Thyroid gland (tissue), 4 donors: ENCODE results near the gene CDH2. TPM values are rescaled to one million over a fixed set of nuclear protein-coding genes. Genes with fewer than 3 reads are reported as not detected.

ENCODE experiments used
- DNase-seq, 2 donors: peaks; one replicate each; pipeline ENCODE4 v3.0.0-alpha.2; 2019
- H3K27ac ChIP-seq, 3 donors: fragments of 200-600 bp; sonication (generic); 1 replicate in 2 of 3; 2 replicates in 1 of 3; pipeline ENCODE4 v1.5.1; 2016 to 2019; ENCODE audit warnings: mild to moderate bottlenecking in 1 of 3, moderate library complexity in 1 of 3
- H3K27me3 ChIP-seq: fragments of 200-600 bp; sonication (generic); one replicate; pipeline ENCODE4 v1.5.1; 2019
- H3K36me3 ChIP-seq, 2 donors: fragments of 200-600 bp; sonication (generic); one replicate each; pipeline ENCODE4 v1.5.1; 2016 to 2019
- H3K4me1 ChIP-seq, 2 donors: fragments of 200-600 bp; sonication (generic); one replicate each; pipeline ENCODE4 v1.5.1; 2017 to 2019
- H3K4me3 ChIP-seq, 3 donors: fragments of 200-600 bp; sonication (generic); replicated peaks in 1 of 3; 1 replicate in 2 of 3; 2 replicates in 1 of 3; pipeline ENCODE4 v1.5.1; 2016; ENCODE audit warnings: mild to moderate bottlenecking in 1 of 3
- H3K9me3 ChIP-seq: fragments of 200-600 bp; sonication (generic); one replicate; pipeline ENCODE4 v1.5.1; 2017
- POLR2A ChIP-seq, 2 donors: fragments of 450-650 bp; IDR thresholded peaks; one replicate each; pipeline ENCODE4 v1.6.1; 2017; ENCODE audit warnings: antibody characterized with exemption in 2 of 2, mild to moderate bottlenecking in 2 of 2, moderate library complexity in 1 of 2
- WGBS, 2 donors: methylation state at CpG; one replicate each; pipeline ENCODE4 v1.1.5; 2017; 5-methylcytosine and 5-hydroxymethylcytosine counted together
- intact Hi-C: fragments of 100-400 bp; cut with DNase I; formaldehyde crosslinking; loops from one replicate; pipeline ENCODE4 v1.15.1; 2023
- total RNA-seq, 4 donors: library from RNA; depleted of rRNA; stranded (reverse); fragments of >200 nt; gene quantifications; one replicate each; pipeline ENCODE4 v1.2.3, GENCODE V29; 2016
- TF ChIP-seq, protein P1 (sequence below), 6 experiments: fragments of 200-600 bp in 3 of 6; fragments of 450-650 bp in 3 of 6; sonication (generic) in 3 of 6; IDR thresholded peaks; one replicate each; pipeline ENCODE4 v1.5.1; 2016 to 2019; ENCODE audit warnings: antibody characterized with exemption in 6 of 6, mild to moderate bottlenecking in 2 of 6, inconsistent platforms in 1 of 6, moderate library complexity in 1 of 6

Gene CDH2
- total RNA-seq, 4 donors from 2014 or later, result 0.78 to 7.9 (median 3.3) TPM

DNA sequence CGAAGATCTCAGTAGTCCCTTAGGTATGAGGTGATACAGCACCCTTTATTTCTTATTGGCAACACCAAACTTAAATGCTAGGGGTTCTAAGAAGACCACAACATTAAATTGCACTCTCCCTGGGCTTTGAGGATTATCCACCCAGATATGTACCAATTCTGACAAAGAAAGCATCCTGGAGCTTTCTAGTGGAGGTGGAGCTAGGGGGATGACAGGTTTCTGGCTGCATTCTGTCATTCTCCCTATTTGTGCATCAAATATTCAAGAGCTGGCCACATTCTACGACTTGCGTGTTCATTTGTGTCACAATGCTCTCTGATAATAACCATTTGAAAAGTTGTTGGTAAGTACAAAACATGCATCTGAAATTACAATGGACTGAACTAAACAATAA, 111.1 kb downstream of the CDH2 start:
- no peak for TF ChIP-seq POLR2A (IDR thresholded peaks at IDR 0.05)
- TF ChIP-seq, protein P1, sequence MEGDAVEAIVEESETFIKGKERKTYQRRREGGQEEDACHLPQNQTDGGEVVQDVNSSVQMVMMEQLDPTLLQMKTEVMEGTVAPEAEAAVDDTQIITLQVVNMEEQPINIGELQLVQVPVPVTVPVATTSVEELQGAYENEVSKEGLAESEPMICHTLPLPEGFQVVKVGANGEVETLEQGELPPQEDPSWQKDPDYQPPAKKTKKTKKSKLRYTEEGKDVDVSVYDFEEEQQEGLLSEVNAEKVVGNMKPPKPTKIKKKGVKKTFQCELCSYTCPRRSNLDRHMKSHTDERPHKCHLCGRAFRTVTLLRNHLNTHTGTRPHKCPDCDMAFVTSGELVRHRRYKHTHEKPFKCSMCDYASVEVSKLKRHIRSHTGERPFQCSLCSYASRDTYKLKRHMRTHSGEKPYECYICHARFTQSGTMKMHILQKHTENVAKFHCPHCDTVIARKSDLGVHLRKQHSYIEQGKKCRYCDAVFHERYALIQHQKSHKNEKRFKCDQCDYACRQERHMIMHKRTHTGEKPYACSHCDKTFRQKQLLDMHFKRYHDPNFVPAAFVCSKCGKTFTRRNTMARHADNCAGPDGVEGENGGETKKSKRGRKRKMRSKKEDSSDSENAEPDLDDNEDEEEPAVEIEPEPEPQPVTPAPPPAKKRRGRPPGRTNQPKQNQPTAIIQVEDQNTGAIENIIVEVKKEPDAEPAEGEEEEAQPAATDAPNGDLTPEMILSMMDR (IDR thresholded peaks at IDR 0.05), result no peak
- intact Hi-C loops, result no loop called here
- 89 to 95% methylated on average over 3 of the region's 3 CpGs for WGBS, 2 donors

DNA sequence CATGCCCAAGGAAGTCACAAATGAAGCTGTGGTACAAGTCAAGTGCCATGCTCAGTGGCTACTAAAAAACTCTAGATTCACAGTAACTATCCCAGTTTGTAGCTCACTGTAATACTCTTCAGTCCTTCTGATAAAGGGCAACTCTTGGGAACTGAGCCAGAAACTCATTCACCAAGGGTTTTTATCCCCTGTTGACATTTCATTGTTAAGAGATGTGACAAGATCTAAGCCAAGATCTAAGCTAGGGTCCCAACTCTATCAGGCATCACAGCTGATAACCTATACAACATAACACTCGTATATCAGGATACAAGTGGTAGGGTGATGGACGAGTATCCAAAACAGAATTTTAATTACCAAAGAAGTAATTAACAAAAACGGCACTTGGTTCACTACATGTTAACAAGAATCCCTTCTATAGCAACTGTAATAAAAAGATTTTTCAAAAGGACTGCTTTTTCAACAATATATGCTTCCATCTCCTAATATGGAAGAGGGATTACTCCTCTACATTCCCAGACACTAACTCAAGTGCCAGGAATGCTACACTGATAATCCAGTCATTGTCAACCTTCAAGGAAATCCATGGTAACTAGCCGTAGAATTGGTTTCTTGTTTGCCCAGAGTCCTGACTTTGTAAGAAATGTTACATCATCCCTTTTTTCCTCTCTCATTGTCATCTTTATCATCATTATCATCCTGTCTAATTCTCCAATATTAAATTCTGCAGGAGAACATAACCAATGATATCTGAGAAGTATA, 111.7 kb downstream of the CDH2 start:
- WGBS, 2 donors, result 82 to 84% methylated on average over 4 of the region's 4 CpGs
- Histone ChIP-seq H3K4me3 (no peak overlapping the region), H3K4me1 (no peaks in the 10 kb centered on the region), H3K36me3 (no peaks in the 10 kb centered on the region), H3K27ac (no peak overlapping the region), H3K27me3 (no peaks in the 10 kb centered on the region), H3K9me3 (no peaks in the 10 kb centered on the region)
- intact Hi-C loops, result no loop called here
- no peak for DNase-seq
- TF ChIP-seq POLR2A (IDR thresholded peaks at IDR 0.05), result no peak
- TF ChIP-seq, protein P1 (IDR thresholded peaks at IDR 0.05), result no peak

More for the DNA sequence above, 111.1 kb downstream of the CDH2 start:
- no peaks in the 10 kb centered on the region for H3K27me3 ChIP-seq
- H3K27ac ChIP-seq, result no peak overlapping the region
- no peaks in the 10 kb centered on the region for H3K36me3 ChIP-seq
- no peak for DNase-seq
- H3K4me1 ChIP-seq, result no peaks in the 10 kb centered on the region
- no peaks in the 10 kb centered on the region for H3K9me3 ChIP-seq
- no peak overlapping the region for H3K4me3 ChIP-seq

DNA sequence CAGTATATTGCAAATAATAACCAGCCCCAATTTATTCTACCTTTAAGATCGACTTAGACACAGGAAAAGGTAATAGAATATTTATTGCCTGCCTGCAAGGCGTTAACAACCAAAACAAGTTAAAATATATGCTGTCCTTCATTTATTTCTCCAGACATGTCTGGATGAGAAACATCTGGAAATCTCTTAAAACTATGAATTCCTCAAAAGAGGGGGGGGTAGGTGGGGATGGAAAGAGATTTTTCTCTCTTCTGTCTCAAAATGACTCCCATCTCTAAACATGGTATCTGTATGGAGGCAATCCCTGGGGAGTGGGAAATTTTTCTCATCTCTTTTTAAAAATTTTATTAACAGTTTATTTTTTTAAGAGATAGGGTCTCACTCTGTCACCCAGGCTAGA, 113.0 kb downstream of the CDH2 start:
- Histone ChIP-seq H3K27me3 (no peaks in the 10 kb centered on the region), H3K9me3 (no peaks in the 10 kb centered on the region), H3K4me3 (no peak overlapping the region), H3K27ac (no peak overlapping the region), H3K36me3 (no peaks in the 10 kb centered on the region), H3K4me1 (no peaks in the 10 kb centered on the region)
- TF ChIP-seq, protein P1 (IDR thresholded peaks at IDR 0.05), result no peak
- TF ChIP-seq POLR2A (IDR thresholded peaks at IDR 0.05), result no peak
- intact Hi-C loops, result no loop called here
- 79 to 85% methylated on average over 2 of the region's 2 CpGs for whole genome bisulfite sequencing, 2 donors
- DNase-seq, result no peak

DNA sequence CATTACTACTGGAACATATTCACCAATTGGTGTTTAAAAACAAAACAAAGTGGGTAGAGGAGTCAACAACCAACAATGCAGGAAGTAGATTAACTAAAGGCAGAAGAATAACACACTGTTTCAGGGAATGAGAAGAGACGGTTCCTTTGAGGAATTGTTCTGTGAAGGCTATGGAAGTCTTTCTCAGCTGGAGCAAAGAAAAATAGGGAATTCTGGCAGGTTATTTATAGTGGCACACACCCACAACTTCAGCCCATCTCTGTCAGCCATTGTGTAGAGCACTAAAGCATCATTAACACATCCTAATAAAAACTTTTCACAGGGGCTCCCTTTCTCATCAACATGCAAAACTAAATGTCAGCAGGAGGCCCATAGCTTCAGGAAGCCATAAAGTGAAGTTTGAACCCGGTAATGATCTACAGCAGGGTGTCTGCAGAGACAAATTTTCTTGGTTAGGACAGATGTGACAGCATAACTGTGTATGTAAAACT, 113.6 kb downstream of the CDH2 start:
- Histone ChIP-seq H3K4me3 (no peak overlapping the region), H3K9me3 (no peaks in the 10 kb centered on the region), H3K4me1 (no peaks in the 10 kb centered on the region), H3K36me3 (no peaks in the 10 kb centered on the region), H3K27ac (no peak overlapping the region), H3K27me3 (no peaks in the 10 kb centered on the region)
- 55 to 56% methylated on average over 2 of the region's 2 CpGs for WGBS, 2 donors
- intact Hi-C loops, result no loop called here
- DNase-seq, result no peak
- no peak for TF ChIP-seq POLR2A (IDR thresholded peaks at IDR 0.05)
- TF ChIP-seq, protein P1 (IDR thresholded peaks at IDR 0.05), result no peak

DNA sequence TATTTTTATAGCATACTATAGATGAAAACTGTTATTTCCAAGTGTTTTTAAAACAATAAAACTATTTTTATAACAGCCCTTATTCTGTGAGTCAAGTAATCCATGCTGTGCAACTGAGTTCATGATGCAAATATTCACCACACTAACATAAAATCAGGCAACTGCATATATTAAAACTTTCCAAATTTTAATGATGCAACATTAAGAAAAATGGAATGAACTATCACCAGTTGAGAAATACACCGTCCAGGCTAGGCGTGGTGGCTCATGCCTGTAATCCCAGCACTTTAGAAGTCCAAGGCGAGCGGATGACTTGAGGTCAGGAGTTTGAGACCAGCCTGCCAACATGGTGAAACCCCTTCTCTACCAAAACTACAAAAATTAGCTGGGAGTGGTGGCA, 114.5 kb downstream of the CDH2 start:
- TF ChIP-seq, protein P1 (IDR thresholded peaks at IDR 0.05), result no peak
- no peak for TF ChIP-seq POLR2A (IDR thresholded peaks at IDR 0.05)
- H3K36me3 ChIP-seq, result no peaks in the 10 kb centered on the region
- H3K4me1 ChIP-seq, result no peaks in the 10 kb centered on the region
- H3K9me3 ChIP-seq, result no peaks in the 10 kb centered on the region
- WGBS, 2 donors, result 92 to 97% methylated on average over 4 of the region's 4 CpGs
- no peaks in the 10 kb centered on the region for H3K27me3 ChIP-seq
- no peak for DNase-seq
- H3K27ac ChIP-seq, result no peak overlapping the region
- H3K4me3 ChIP-seq, result no peak overlapping the region
- intact Hi-C loops, result no loop called here
